Type B pancreatic cell (in vitro differentiated cells): ENCODE measurements around the gene APMAP. TPM values are rescaled to one million over a fixed set of nuclear protein-coding genes. Genes with fewer than 3 reads are reported as not detected.

Experiments used
- DNase-seq: peaks from one replicate; pipeline ENCODE4 v3.0.0; 2021; ENCODE audit warnings: mixed read lengths; ENCODE audit not compliant: unreplicated experiment; ENCODE audit errors: extremely low spot score
- H3K27ac Mint-ChIP-seq: 2 replicates; pipeline ENCODE4 v1.8.0; 2021; ENCODE audit warnings: mild to moderate bottlenecking, mixed read lengths
- H3K27me3 Mint-ChIP-seq: 2 replicates; pipeline ENCODE4 v1.8.0; 2021; ENCODE audit warnings: mixed read lengths
- H3K36me3 Mint-ChIP-seq: 2 replicates; pipeline ENCODE4 v1.8.0; 2021; ENCODE audit warnings: mixed read lengths
- H3K4me1 Mint-ChIP-seq: one replicate; pipeline ENCODE4 v1.8.0; 2021; ENCODE audit warnings: mixed read lengths; ENCODE audit not compliant: unreplicated experiment
- H3K4me3 Mint-ChIP-seq: 2 replicates; pipeline ENCODE4 v1.8.0; 2021; ENCODE audit warnings: mild to moderate bottlenecking, mixed read lengths
- H3K9me3 Mint-ChIP-seq: 2 replicates; pipeline ENCODE4 v1.8.0; 2021; ENCODE audit warnings: mixed read lengths
- total RNA-seq: library from RNA; stranded (reverse); gene quantifications from 2 replicates; pipeline ENCODE4 v1.2.1, GENCODE V29; 2021; ENCODE audit warnings: low replicate concordance
- TF ChIP-seq, protein P1 (sequence below): fragments of 200-600 bp; sonication (generic); conservative IDR thresholded peaks from 2 replicates; pipeline ENCODE4 v1.5.0; 2021; ENCODE audit warnings: antibody characterized with exemption, mild to moderate bottlenecking

The APMAP gene
- total RNA-seq, 1 donor from 2014 or later, result 71.6 TPM

DNA sequence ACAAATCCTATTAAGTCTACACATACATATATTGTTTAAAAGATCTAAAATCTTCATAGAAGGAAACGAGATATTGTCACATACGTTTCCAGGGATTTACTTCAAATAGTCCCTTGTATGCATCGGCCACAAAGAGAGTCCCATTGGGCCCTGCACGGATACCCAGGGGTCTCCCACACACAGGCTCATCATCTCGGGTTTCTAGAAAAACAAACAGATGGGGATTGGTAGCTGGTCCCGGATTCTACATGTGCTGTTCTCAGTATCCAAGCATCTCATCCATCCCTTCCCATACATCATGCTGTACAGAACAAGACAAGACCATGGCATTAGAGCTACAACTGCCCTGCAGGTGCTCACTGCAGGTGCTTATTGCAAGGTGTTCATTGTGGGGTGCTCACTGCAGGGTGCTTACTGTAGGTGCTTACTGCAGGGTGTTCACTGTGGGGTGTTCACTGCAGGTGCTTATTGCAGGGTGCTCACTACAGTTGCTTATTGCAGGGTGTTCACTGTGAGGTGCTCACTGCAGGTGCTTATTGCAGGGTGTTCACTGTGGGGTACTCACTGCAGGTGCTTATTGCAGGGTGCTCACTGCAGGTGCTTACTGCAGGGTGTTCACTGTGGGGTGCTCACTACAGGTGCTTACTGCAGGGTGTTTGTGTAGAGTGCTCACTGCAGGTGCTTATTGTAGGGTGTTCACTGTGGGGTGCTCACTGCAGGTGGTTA, 21.0 kb downstream of the APMAP start:
- DNase-seq, result no peak
- H3K36me3 Mint-ChIP-seq, result peaks cover 49% of the 10 kb centered on the region
- H3K27ac Mint-ChIP-seq, result no peak overlapping the region
- no peaks in the 10 kb centered on the region for H3K4me1 Mint-ChIP-seq
- TF ChIP-seq, protein P1, sequence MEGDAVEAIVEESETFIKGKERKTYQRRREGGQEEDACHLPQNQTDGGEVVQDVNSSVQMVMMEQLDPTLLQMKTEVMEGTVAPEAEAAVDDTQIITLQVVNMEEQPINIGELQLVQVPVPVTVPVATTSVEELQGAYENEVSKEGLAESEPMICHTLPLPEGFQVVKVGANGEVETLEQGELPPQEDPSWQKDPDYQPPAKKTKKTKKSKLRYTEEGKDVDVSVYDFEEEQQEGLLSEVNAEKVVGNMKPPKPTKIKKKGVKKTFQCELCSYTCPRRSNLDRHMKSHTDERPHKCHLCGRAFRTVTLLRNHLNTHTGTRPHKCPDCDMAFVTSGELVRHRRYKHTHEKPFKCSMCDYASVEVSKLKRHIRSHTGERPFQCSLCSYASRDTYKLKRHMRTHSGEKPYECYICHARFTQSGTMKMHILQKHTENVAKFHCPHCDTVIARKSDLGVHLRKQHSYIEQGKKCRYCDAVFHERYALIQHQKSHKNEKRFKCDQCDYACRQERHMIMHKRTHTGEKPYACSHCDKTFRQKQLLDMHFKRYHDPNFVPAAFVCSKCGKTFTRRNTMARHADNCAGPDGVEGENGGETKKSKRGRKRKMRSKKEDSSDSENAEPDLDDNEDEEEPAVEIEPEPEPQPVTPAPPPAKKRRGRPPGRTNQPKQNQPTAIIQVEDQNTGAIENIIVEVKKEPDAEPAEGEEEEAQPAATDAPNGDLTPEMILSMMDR, result no peak
- no peak overlapping the region for H3K4me3 Mint-ChIP-seq
- H3K27me3 Mint-ChIP-seq, result no peaks in the 10 kb centered on the region
- H3K9me3 Mint-ChIP-seq, result peaks cover 4% of the 10 kb centered on the region

DNA sequence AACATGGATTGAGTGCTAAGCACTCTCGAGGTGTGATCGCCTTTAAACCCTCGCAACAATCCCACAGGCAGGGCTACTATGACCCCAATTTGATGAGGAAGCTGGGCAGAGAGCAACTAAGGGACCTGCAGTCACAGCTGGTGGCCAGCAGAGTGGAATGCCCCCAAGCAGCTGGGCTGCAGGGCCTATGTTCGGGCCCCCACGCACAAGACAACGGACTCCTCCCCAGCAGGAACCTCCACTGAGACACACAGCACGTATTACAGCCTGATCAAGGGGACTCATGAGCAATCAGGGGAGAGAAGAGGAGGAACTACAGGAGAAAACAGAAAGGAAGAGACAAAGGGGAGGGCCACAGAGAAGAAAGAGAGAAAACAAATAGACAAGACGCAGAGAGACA, 21.8 kb downstream of the APMAP start:
- Mint-ChIP-seq H3K27ac (no peak overlapping the region), H3K9me3 (no peaks in the 10 kb centered on the region), H3K36me3 (peaks cover 41% of the 10 kb centered on the region), H3K27me3 (no peaks in the 10 kb centered on the region), H3K4me3 (no peak overlapping the region), H3K4me1 (no peaks in the 10 kb centered on the region)
- TF ChIP-seq, protein P1, result no peak
- DNase-seq, result no peak

DNA sequence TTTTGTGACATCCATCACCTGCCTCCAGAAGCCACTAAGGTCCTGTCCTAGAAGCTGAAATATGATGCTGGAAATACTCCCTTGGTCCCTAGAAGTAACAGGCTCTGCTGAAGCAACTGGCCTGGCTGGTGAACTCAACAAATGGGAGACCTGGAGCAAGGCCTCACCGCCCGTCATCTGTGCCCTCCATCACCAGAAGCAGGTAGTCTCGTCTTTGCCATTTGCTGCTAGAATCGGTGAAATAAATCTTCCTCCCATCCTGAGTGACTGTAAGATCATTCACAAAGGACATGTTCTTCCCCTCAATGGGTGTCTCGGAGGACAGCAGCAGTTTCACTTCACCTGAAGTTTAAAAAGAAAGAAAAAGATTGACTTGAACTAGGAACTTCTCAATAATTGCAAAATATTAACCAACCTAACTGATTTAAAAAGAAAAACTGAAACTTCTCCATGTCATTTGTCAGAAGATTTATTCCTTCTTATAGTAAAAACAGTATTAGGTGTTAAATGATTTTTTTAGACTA, 22.5 kb downstream of the APMAP start:
- no peak overlapping the region for H3K27ac Mint-ChIP-seq
- DNase-seq, result no peak
- H3K27me3 Mint-ChIP-seq, result no peaks in the 10 kb centered on the region
- no peaks in the 10 kb centered on the region for H3K4me1 Mint-ChIP-seq
- TF ChIP-seq, protein P1, result no peak
- no peak overlapping the region for H3K4me3 Mint-ChIP-seq
- H3K9me3 Mint-ChIP-seq, result no peaks in the 10 kb centered on the region
- H3K36me3 Mint-ChIP-seq, result peaks cover 36% of the 10 kb centered on the region

DNA sequence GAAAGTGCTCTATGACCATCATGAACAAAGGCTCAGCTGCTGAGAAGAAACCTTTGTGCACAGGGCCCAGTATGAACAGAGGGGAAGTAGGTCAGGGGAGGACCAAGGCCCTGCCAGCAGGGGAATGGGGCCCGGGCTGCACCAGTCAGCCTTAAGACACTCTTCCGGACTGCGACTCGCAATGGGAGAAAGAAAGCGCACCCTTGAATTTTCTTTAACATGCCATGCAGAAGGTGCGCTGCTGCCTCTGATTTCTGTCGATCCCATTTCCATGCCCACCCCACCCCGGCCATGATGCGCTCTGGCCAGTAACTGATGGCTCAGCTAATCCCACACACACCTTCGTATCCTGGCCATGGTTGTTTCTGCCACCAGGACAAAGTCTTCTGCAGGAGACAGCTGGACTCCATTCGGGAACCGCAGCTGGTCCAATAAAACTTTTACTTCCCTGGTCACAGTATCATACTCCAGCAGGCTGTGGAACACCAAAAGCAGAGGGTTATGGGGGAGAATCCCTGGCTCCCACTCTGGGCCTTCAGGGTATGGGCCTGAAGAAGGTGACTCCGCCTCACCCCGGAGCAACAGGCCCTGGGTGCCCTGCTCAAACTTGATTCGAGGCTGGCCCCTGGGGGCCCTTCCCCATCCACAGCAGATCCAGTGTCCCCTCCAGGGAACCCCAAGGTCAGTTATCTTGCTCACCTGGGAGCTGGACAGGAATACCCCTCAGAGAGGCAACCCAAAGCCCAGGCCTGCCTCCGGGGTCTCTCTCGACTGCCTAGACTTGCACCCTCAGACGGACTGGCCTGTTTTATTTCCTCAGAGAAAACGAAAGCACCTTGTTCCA, 23.1 kb downstream of the APMAP start:
- no peak for DNase-seq
- H3K36me3 Mint-ChIP-seq, result peaks cover 33% of the 10 kb centered on the region
- no peak overlapping the region for H3K27ac Mint-ChIP-seq

DNA sequence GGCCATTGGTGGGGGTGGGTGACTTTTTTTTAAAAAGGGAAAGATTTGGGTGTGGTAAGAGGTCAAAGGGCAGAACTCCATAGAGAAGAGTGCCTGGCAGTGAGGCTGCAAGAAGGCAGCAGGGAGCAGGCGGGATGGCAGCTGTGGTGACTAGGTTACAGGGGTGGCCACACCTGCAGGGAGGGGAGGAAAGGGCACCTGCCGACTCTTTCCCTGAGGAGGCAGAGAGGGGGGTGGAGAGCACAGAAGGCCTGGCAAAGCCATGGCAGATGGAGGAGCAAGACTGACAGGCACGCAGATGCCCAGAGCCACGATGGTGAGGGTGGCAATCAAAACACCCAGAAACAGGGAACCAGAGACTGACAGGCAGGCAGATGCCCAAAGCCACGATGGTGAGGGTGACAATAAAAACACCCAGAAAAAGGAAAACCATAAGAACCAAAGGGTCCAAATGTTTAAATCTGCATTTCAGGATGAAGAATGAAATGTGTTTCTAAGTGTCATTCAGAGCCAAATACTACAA, 24.2 kb downstream of the APMAP start:
- peaks cover 29% of the 10 kb centered on the region for H3K36me3 Mint-ChIP-seq
- H3K4me3 Mint-ChIP-seq, result no peak overlapping the region
- H3K27ac Mint-ChIP-seq, result no peak overlapping the region
- TF ChIP-seq, protein P1, result no peak
- H3K9me3 Mint-ChIP-seq, result no peaks in the 10 kb centered on the region
- no peaks in the 10 kb centered on the region for H3K4me1 Mint-ChIP-seq
- no peak for DNase-seq
- no peaks in the 10 kb centered on the region for H3K27me3 Mint-ChIP-seq

More for the DNA sequence above, 23.1 kb downstream of the APMAP start:
- TF ChIP-seq, protein P1, result no peak
- Mint-ChIP-seq H3K27me3 (no peaks in the 10 kb centered on the region), H3K4me3 (no peak overlapping the region), H3K4me1 (no peaks in the 10 kb centered on the region), H3K9me3 (no peaks in the 10 kb centered on the region)
